SW480 (cell line): ENCODE data around the gene ANKRD24.
"Not testable (repeated sequence)": the region's sequence is repeated elsewhere in the genome, so short reads cannot be mapped to it uniquely, and the experiment has no call there.

Experiments
- DNase-seq: peaks from one replicate; pipeline ENCODE4 v3.0.0-alpha.2; 2016; ENCODE audit warnings: low spot score

Gene ANKRD24

GRCh38 chr19:4267901-4268815 lies 85.7 kb downstream of the ANKRD24 start:
- DNase-seq = no peak

DNA sequence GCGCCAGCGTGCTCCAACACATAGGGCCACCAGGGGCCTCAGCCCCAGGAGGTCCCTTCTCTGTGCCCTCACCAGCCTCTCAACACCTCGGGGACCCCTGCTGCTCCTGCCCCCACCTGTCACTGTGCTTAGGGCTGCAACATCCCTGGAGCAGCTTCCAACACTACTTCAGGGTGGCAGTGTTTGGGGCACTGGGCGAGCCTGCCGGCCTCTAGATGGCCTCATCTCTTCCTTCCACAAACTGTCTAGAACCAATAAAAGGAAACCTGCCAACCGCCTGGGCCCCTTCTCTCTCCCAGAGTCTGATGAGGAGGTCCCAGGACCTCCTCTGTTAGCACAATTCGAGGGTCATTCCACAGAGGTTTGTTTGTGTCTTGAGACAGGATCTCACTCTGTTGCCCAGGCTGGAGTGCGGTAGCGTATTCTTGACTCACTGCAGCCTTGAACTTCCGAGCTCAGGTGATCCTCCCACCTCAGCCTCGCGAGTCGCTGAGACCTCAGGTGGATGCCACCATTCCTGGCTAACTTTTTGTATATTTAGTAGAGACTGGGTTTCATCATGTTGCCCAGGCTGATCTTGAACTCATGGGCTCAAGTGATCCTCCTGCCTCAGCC lies 86.4 kb downstream of the ANKRD24 start:
- no peak for DNase-seq

DNA sequence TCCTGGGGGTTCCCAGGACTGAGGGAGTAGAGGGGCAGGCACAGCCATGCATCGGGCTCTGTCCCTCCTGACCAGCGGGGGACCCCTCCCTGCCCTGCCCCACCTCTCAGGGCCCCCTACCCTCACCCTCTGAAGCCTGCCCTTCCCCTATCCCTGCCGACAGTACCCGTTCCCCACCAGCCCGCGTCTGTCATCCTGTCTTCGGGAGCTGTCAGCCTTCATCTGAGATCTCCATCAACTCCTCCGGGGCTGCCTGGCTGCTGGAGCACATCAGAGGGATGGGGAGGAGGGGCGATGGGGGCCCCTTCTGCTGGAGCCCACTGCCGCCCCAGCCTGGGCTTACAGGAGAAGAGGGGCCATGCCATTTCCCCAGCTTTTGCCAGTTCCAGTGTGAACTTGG lies 90.4 kb downstream of the ANKRD24 start:
- no peak for DNase-seq

GRCh38 chr19:4274321-4274686 lies 91.8 kb downstream of the ANKRD24 start:
- not testable (repeated sequence) for DNase-seq
